ENCODE data around the gene ATP5F1D. TPM values are rescaled to one million over a fixed set of nuclear protein-coding genes. Genes with fewer than 3 reads are reported as not detected.
"Not testable (repeated sequence)": the region's sequence is repeated elsewhere in the genome, so short reads cannot be mapped to it uniquely, and the experiment has no call there.

Gene ATP5F1D
- 140 and 141 TPM in 2 replicates for total RNA-seq
- long read RNA-seq, transcript ATP5F1D-202 (5 exons, 704 nt) = major isoform, 5 of 5 reads
- long read RNA-seq, partial matches to known transcripts = 0 of 5 reads
- long read RNA-seq, other reads (novel, unspliced or antisense) = 0 of 5 reads

- Mint-ChIP-seq H3K4me3 (peak within 1 kb of the TSS; percentile 91), H3K27me3 (ENCODE audit: low read depth) (peaks cover 2% of the 10 kb centered on the region), H3K4me1 (peaks cover 20% of the 10 kb centered on the region), H3K36me3 (ENCODE audit: low read depth) (no peaks in the 10 kb centered on the region), H3K9me3 (no peaks in the 10 kb centered on the region), H3K27ac (ENCODE audit: unreplicated experiment) (peak within 1 kb of the TSS; percentile 92)
- peak; percentile 81 for DNase-seq (ENCODE audit: low read depth, low spot score)
- no peak for TF ChIP-seq CTCF (conservative IDR thresholded peaks at IDR 0.05)
Observed at GRCh38 chr19:1241417-1242095, at the start of gene ATP5F1D. Gene ATP5F1D (plus strand): TSS chr19:1241751. CDS start chr19:1241851, 100 bp downstream.

- Mint-ChIP-seq H3K36me3 (ENCODE audit: low read depth) (no peaks in the 10 kb centered on the region), H3K9me3 (no peaks in the 10 kb centered on the region), H3K27me3 (ENCODE audit: low read depth) (no peaks in the 10 kb centered on the region), H3K27ac (ENCODE audit: unreplicated experiment) (no peak overlapping the region), H3K4me1 (peaks cover 8% of the 10 kb centered on the region), H3K4me3 (no peak overlapping the region)
- TF ChIP-seq CTCF (conservative IDR thresholded peaks at IDR 0.05) = no peak
- DNase-seq (ENCODE audit: low read depth, low spot score) = no peak
Observed at GRCh38 chr19:1199531-1199930, 42.0 kb upstream of the ATP5F1D start.

GRCh38 chr19:1200614-1201013, 40.9 kb upstream of the ATP5F1D start:
- not testable (repeated sequence) for H3K4me3 Mint-ChIP-seq; H3K9me3 Mint-ChIP-seq; DNase-seq (ENCODE audit: low read depth, low spot score); H3K27me3 Mint-ChIP-seq (ENCODE audit: low read depth); H3K27ac Mint-ChIP-seq (ENCODE audit: unreplicated experiment); H3K36me3 Mint-ChIP-seq (ENCODE audit: low read depth); H3K4me1 Mint-ChIP-seq

- no peaks in the 10 kb centered on the region for H3K9me3 Mint-ChIP-seq
- no peak for TF ChIP-seq CTCF (conservative IDR thresholded peaks at IDR 0.05)
- no peaks in the 10 kb centered on the region for H3K36me3 Mint-ChIP-seq (ENCODE audit: low read depth)
- H3K4me1 Mint-ChIP-seq = peaks cover 31% of the 10 kb centered on the region
- H3K4me3 Mint-ChIP-seq = peak within 1 kb of the TSS; percentile 88
- DNase-seq (ENCODE audit: low read depth, low spot score) = peak; percentile 100
- no peak within 1 kb of the TSS for H3K27ac Mint-ChIP-seq (ENCODE audit: unreplicated experiment)
- no peaks in the 10 kb centered on the region for H3K27me3 Mint-ChIP-seq (ENCODE audit: low read depth)
Observed at GRCh38 chr19:1205114-1206099, 36.1 kb upstream of the ATP5F1D start, which contains the start of gene STK11. Gene STK11 (plus strand): TSS chr19:1205778. CDS start chr19:1206914, 1,136 bp downstream.

GRCh38 chr19:1206150-1206863, 35.2 kb upstream of the ATP5F1D start:
- TF ChIP-seq CTCF (conservative IDR thresholded peaks at IDR 0.05) = no peak
- no peaks in the 10 kb centered on the region for H3K9me3 Mint-ChIP-seq
- H3K4me3 Mint-ChIP-seq = peak overlapping the region; percentile 88
- no peak for DNase-seq (ENCODE audit: low read depth, low spot score)
- peaks cover 32% of the 10 kb centered on the region for H3K4me1 Mint-ChIP-seq
- no peaks in the 10 kb centered on the region for H3K27me3 Mint-ChIP-seq (ENCODE audit: low read depth)
- no peak overlapping the region for H3K27ac Mint-ChIP-seq (ENCODE audit: unreplicated experiment)
- H3K36me3 Mint-ChIP-seq (ENCODE audit: low read depth) = no peaks in the 10 kb centered on the region

Measured in neural crest cell (in vitro differentiated cells).